PC-9 (cell line): Measurements from ENCODE around the gene GFI1. TPM values are rescaled to one million over a fixed set of nuclear protein-coding genes. Genes with fewer than 3 reads are reported as not detected.

ENCODE experiments used
- BruUV-seq: library from RNA; stranded (reverse); fragments of 400-500 nt; replicated peaks from 2 replicates; lab custom pipeline; 2021; lab: Mats Ljungman, UMichigan
- CTCF ChIA-PET: fragments of 300-600 bp; sonication (Branson Sonifier 250); formaldehyde crosslinking; loops from one replicate; lab custom pipeline; 2022; ENCODE audit warnings: antibody characterized with exemption; lab: Charles Lee
- POLR2A ChIA-PET: fragments of 300-600 bp; sonication (Branson Sonifier 250); formaldehyde crosslinking; loops from one replicate; lab custom pipeline; 2022; ENCODE audit warnings: antibody characterized with exemption; ENCODE audit not compliant: unreplicated experiment; lab: Charles Lee
- DNase-seq, 2 experiments: peaks; one replicate each; pipeline versions ENCODE4 v3.0.0 to v3.0.0-alpha.2; 2015 to 2022; ENCODE audit warnings: mixed read lengths in 1 of 2
- H2AFZ ChIP-seq: fragments of 200-600 bp; sonication (generic); 2 replicates; pipeline ENCODE4 v1.8.1; 2017; ENCODE audit warnings: antibody characterized with exemption
- H3F3A ChIP-seq: fragments of 200-600 bp; sonication (generic); 2 replicates; pipeline ENCODE4 v1.8.1; 2017; ENCODE audit warnings: antibody characterized with exemption, mild to moderate bottlenecking, low read depth; ENCODE audit not compliant: insufficient read depth
- H3K27ac ChIP-seq: fragments of 200-600 bp; sonication (generic); 2 replicates; pipeline ENCODE4 v1.6.1; 2016; ENCODE audit warnings: mixed run types
- H3K27me3 ChIP-seq: fragments of 200-600 bp; sonication (generic); 2 replicates; pipeline ENCODE4 v1.6.1; 2016; ENCODE audit warnings: low read depth, mixed run types; ENCODE audit not compliant: insufficient read depth
- H3K36me3 ChIP-seq: fragments of 200-600 bp; sonication (generic); 2 replicates; pipeline ENCODE4 v1.6.1; 2016; ENCODE audit warnings: low read depth, mixed run types
- H3K4me1 ChIP-seq: fragments of 200-600 bp; sonication (generic); replicated peaks from 2 replicates; pipeline ENCODE4 v1.6.1; 2016; ENCODE audit warnings: mixed run types; ENCODE audit not compliant: insufficient read depth
- H3K4me2 ChIP-seq: fragments of 200-600 bp; sonication (generic); 2 replicates; pipeline ENCODE4 v1.6.1; 2017; ENCODE audit warnings: mixed run types
- H3K4me3 ChIP-seq: fragments of 200-600 bp; sonication (generic); 2 replicates; pipeline ENCODE4 v1.6.1; 2016; ENCODE audit warnings: mixed run types
- H3K79me2 ChIP-seq: fragments of 200-600 bp; sonication (generic); 2 replicates; pipeline ENCODE4 v1.6.1; 2017; ENCODE audit warnings: low read depth, mixed run types
- H3K9me2 ChIP-seq: fragments of 200-600 bp; sonication (generic); 2 replicates; pipeline ENCODE4 v1.8.1; 2017; ENCODE audit warnings: mild to moderate bottlenecking; ENCODE audit not compliant: insufficient read depth
- H3K9me3 ChIP-seq: fragments of 200-600 bp; sonication (generic); 2 replicates; pipeline ENCODE4 v1.8.1; 2016; ENCODE audit warnings: low read depth; ENCODE audit not compliant: insufficient read depth
- H4K20me1 ChIP-seq: fragments of 200-600 bp; sonication (generic); 2 replicates; pipeline ENCODE4 v1.8.1; 2017; ENCODE audit not compliant: insufficient read depth
- CTCF ChIP-seq: fragments of 200-600 bp; sonication (generic); conservative IDR thresholded peaks from 2 replicates; pipeline ENCODE4 v1.6.1; 2017; ENCODE audit warnings: mixed run types, antibody characterized with exemption, mild to moderate bottlenecking, moderate library complexity
- EZH2 ChIP-seq: fragments of 200-600 bp; sonication (generic); IDR thresholded peaks from 2 replicates; pipeline ENCODE4 v1.8.0; 2017; ENCODE audit warnings: antibody characterized with exemption, low read depth
- intact Hi-C: fragments of 100-400 bp; cut with micrococcal nuclease; formaldehyde crosslinking; loops from one replicate; pipeline ENCODE4 v1.10.0; 2022; ENCODE audit not compliant: unreplicated experiment
- total RNA-seq: library from RNA; stranded (reverse); gene quantifications from 2 replicates; pipeline ENCODE4 v1.2.3, GENCODE V29; 2021

Gene GFI1
- total RNA-seq, 1 experiment from 2014 or later = 0.35 TPM

GRCh38 chr1:92473781-92474495, 12.8 kb downstream of the GFI1 start:
- BruUV-seq = no TSS peak
- Histone ChIP-seq H3K27ac (no peak overlapping the region), H3F3A (no peaks in the 10 kb centered on the region), H3K9me3 (peaks cover 4% of the 10 kb centered on the region; the same call in 1 of the 2 replicates), H3K4me2 (no peak overlapping the region), H3K4me1 (no peaks in the 10 kb centered on the region), H4K20me1 (no peaks in the 10 kb centered on the region), H3K9me2 (no peaks in the 10 kb centered on the region), H2AFZ (no peak overlapping the region), H3K36me3 (no peaks in the 10 kb centered on the region), H3K4me3 (no peak overlapping the region), H3K27me3 (no peaks in the 10 kb centered on the region), H3K79me2 (no peaks in the 10 kb centered on the region)
- CTCF ChIA-PET = no interaction called here
- no peak for DNase-seq
- TF ChIP-seq CTCF (no peak), EZH2 (no peak)
- POLR2A ChIA-PET = no interaction called here
- intact Hi-C loops = no loop called here

GRCh38 chr1:92470216-92470615, 16.5 kb downstream of the GFI1 start:
- Histone ChIP-seq H3K9me3 (peaks cover 4% of the 10 kb centered on the region; the same call in 1 of the 2 replicates), H3K4me1 (no peaks in the 10 kb centered on the region), H3K27me3 (no peaks in the 10 kb centered on the region), H3F3A (no peaks in the 10 kb centered on the region), H2AFZ (no peak overlapping the region), H3K79me2 (no peaks in the 10 kb centered on the region), H3K9me2 (no peaks in the 10 kb centered on the region), H4K20me1 (no peaks in the 10 kb centered on the region), H3K4me3 (no peak overlapping the region), H3K36me3 (no peaks in the 10 kb centered on the region), H3K4me2 (no peak overlapping the region), H3K27ac (no peak overlapping the region)
- no TSS peak for BruUV-seq
- DNase-seq = no peak
- ChIA-PET POLR2A (no interaction called here), CTCF (no interaction called here)
- intact Hi-C loops = no loop called here
- no peak for TF ChIP-seq CTCF
- TF ChIP-seq EZH2 = no peak

GRCh38 chr1:92466683-92467352, 19.9 kb downstream of the GFI1 start:
- Histone ChIP-seq H3K27me3 (no peaks in the 10 kb centered on the region), H3K79me2 (no peaks in the 10 kb centered on the region), H3K27ac (no peak overlapping the region), H3K4me2 (no peak overlapping the region), H2AFZ (no peak overlapping the region), H3K4me3 (no peak overlapping the region), H3K9me3 (no peaks in the 10 kb centered on the region), H3K4me1 (no peaks in the 10 kb centered on the region), H3F3A (no peaks in the 10 kb centered on the region), H3K36me3 (no peaks in the 10 kb centered on the region), H4K20me1 (no peaks in the 10 kb centered on the region), H3K9me2 (no peaks in the 10 kb centered on the region)
- intact Hi-C loops = no loop called here
- TF ChIP-seq CTCF (no peak), EZH2 (no peak)
- DNase-seq = no peak
- no TSS peak for BruUV-seq
- ChIA-PET POLR2A (no interaction called here), CTCF (no interaction called here)
